IMR-90 (cell line): ENCODE data around the gene NCOA3.

ENCODE experiments used
- BHLHE40 ChIP-seq: fragments of 150-350 bp; IDR thresholded peaks from 2 replicates; pipeline ENCODE4 v1.6.1; 2016; ENCODE audit warnings: mild to moderate bottlenecking, low read depth, low read length
- CTCF ChIP-seq: conservative IDR thresholded peaks from 2 replicates; pipeline ENCODE4 v1.5.1; 2012; ENCODE audit warnings: mild to moderate bottlenecking, low read depth, low read length, improper control_type of control experiment
- MAZ ChIP-seq: IDR thresholded peaks from 2 replicates; pipeline ENCODE4 v1.6.1; 2012; ENCODE audit warnings: low read depth, mild to moderate bottlenecking, low read length, improper control_type of control experiment, moderate library complexity, borderline replicate concordance
- POLR2A ChIP-seq: IDR thresholded peaks from 2 replicates; pipeline ENCODE4 v1.6.1; 2012; ENCODE audit warnings: mild to moderate bottlenecking, low read depth, low read length

GRCh38 chr20:47647994-47648393, 146.3 kb downstream of the NCOA3 start:
- TF ChIP-seq POLR2A (no peak), CTCF (no peak), BHLHE40 (no peak), MAZ (no peak)
